ENCODE data around the gene MIOX. TPM values are rescaled to one million over a fixed set of nuclear protein-coding genes. Genes with fewer than 3 reads are reported as not detected.

Gene MIOX
- total RNA-seq, 1 donor from 2014 or later: not detected

DNA sequence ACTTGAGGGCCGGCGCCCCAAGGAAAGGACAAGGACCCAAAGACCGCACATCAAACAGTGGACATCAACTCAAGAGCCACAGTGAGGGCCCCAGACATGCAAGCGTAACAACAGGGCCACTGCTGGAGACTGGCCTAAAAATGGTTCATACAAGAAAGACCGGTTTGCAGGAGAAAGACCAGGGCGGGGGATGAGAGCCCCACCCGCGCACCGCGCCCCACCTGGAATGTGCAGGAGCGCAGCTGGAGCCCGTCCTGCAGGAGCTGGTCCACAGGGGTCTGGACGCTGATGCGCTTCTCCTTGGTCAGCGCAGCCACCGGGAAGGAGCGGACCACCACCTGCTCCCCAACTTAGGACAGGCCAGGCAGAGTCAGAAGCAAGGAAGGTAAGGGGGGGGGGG lies 25.7 kb upstream of the MIOX start:
- no peak for DNase-seq (ENCODE audit: low spot score)
- TF ChIP-seq, protein P1, sequence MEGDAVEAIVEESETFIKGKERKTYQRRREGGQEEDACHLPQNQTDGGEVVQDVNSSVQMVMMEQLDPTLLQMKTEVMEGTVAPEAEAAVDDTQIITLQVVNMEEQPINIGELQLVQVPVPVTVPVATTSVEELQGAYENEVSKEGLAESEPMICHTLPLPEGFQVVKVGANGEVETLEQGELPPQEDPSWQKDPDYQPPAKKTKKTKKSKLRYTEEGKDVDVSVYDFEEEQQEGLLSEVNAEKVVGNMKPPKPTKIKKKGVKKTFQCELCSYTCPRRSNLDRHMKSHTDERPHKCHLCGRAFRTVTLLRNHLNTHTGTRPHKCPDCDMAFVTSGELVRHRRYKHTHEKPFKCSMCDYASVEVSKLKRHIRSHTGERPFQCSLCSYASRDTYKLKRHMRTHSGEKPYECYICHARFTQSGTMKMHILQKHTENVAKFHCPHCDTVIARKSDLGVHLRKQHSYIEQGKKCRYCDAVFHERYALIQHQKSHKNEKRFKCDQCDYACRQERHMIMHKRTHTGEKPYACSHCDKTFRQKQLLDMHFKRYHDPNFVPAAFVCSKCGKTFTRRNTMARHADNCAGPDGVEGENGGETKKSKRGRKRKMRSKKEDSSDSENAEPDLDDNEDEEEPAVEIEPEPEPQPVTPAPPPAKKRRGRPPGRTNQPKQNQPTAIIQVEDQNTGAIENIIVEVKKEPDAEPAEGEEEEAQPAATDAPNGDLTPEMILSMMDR (IDR thresholded peaks at IDR 0.05; ENCODE audit: unreplicated experiment): no peak
- H3K4me3 Mint-ChIP-seq (ENCODE audit: unreplicated experiment): no peak overlapping the region
- H3K27me3 Mint-ChIP-seq (ENCODE audit: unreplicated experiment): peaks cover 3% of the 10 kb centered on the region
- H3K9me3 Mint-ChIP-seq (ENCODE audit: unreplicated experiment): no peaks in the 10 kb centered on the region
- H3K27ac Mint-ChIP-seq (ENCODE audit: unreplicated experiment): no peak overlapping the region
- H3K4me1 Mint-ChIP-seq (ENCODE audit: unreplicated experiment): peaks cover 3% of the 10 kb centered on the region
- H3K36me3 Mint-ChIP-seq (ENCODE audit: low read depth, unreplicated experiment): peaks cover 31% of the 10 kb centered on the region

DNA sequence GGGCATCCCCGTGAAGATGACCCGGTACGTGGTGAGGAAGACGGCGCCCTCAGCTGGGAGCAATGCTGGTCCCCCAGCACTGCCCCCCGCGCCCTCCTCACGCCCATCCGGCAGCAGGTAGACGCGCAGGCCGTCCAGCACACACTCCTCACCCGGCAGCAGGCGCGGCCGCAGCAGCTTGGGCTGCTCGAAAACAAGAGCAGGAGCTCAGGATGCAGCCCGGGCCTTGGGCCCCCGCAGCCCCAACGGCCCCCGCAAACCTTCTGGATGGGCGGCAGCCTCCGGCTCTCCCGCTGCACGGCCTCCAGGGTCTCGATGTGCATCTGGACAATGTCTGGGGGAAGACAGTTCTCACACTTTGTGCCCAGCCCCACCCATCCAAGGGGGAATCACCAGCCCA lies 25.1 kb upstream of the MIOX start:
- Mint-ChIP-seq H3K4me1 (ENCODE audit: unreplicated experiment) (peaks cover 3% of the 10 kb centered on the region), H3K27me3 (ENCODE audit: unreplicated experiment) (peaks cover 3% of the 10 kb centered on the region), H3K27ac (ENCODE audit: unreplicated experiment) (no peak overlapping the region), H3K9me3 (ENCODE audit: unreplicated experiment) (no peaks in the 10 kb centered on the region), H3K4me3 (ENCODE audit: unreplicated experiment) (no peak overlapping the region), H3K36me3 (ENCODE audit: low read depth, unreplicated experiment) (peaks cover 31% of the 10 kb centered on the region)
- TF ChIP-seq, protein P1 (IDR thresholded peaks at IDR 0.05; ENCODE audit: unreplicated experiment): no peak
- DNase-seq (ENCODE audit: low spot score): no peak

DNA sequence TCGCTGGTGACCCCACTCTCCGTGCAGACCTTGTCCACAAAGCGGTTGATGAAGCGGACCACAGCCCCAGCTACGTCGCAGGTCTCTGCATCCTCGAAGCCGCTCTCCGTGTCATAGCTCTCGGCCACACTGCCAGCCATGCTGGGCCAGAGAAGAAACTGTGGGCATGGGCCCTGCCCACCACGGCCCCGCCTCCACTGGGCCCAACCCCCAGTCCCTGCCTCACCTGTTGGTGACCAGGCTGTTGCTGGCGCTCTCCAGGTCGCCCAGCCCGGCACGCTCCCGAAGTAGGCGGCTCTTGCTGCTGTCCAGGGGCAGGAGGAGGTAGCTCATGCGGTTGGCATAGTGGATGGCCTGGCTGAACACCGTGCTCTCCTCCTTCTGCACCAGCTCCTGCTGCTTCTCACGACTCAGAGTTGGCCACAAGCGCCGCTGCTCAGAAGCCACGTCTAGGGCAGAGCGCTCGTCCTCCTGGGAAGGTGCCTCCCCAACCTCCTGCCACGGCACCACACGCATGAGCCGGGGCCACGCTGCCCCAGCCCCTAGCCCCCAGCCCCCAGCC lies 24.6 kb upstream of the MIOX start:
- H3K4me1 Mint-ChIP-seq (ENCODE audit: unreplicated experiment): peaks cover 6% of the 10 kb centered on the region
- peaks cover 36% of the 10 kb centered on the region for H3K36me3 Mint-ChIP-seq (ENCODE audit: low read depth, unreplicated experiment)
- TF ChIP-seq, protein P1 (IDR thresholded peaks at IDR 0.05; ENCODE audit: unreplicated experiment): no peak
- H3K9me3 Mint-ChIP-seq (ENCODE audit: unreplicated experiment): no peaks in the 10 kb centered on the region
- no peak overlapping the region for H3K4me3 Mint-ChIP-seq (ENCODE audit: unreplicated experiment)
- peaks cover 4% of the 10 kb centered on the region for H3K27me3 Mint-ChIP-seq (ENCODE audit: unreplicated experiment)
- no peak for DNase-seq (ENCODE audit: low spot score)
- no peak overlapping the region for H3K27ac Mint-ChIP-seq (ENCODE audit: unreplicated experiment)

DNA sequence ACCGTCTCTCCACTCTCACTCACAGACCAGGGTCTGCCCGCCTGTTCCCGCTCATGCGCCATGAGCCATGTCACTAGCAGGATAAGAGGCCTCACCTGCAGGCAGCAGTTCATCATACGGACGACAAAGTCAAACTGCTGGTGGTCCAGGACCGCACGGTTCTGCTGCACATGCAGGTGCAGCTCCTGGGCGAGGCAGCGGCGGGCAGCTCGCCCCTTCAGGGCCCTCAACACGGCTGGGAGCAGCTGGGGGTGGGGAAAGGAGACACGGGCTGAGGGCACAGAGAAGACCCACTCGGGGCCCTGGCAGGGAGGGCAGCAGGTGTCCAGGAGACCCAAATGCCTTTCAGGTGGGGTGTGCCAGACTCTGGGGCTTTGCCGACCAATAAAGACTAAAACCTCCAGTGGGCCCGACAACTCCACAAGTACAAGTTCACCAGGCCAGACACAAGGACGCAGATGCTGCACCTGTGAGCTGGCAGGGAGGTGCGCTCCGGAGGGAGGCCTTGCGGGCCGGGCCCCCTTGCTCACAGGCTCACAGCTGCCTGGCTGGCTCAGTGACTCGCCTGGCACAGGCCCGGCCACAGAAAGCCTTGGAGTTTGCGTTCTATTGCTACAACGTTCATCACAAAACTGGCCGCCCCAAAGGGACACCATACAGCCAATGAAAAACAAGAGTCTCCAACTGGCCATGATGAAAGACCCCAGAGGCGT lies 23.3 kb upstream of the MIOX start:
- Mint-ChIP-seq H3K9me3 (ENCODE audit: unreplicated experiment) (no peaks in the 10 kb centered on the region), H3K36me3 (ENCODE audit: low read depth, unreplicated experiment) (peaks cover 31% of the 10 kb centered on the region), H3K27me3 (ENCODE audit: unreplicated experiment) (peaks cover 4% of the 10 kb centered on the region), H3K27ac (ENCODE audit: unreplicated experiment) (no peak overlapping the region), H3K4me3 (ENCODE audit: unreplicated experiment) (peak overlapping the region; percentile 59), H3K4me1 (ENCODE audit: unreplicated experiment) (peaks cover 3% of the 10 kb centered on the region)
- TF ChIP-seq, protein P1 (IDR thresholded peaks at IDR 0.05; ENCODE audit: unreplicated experiment): no peak
- DNase-seq (ENCODE audit: low spot score): no peak

DNA sequence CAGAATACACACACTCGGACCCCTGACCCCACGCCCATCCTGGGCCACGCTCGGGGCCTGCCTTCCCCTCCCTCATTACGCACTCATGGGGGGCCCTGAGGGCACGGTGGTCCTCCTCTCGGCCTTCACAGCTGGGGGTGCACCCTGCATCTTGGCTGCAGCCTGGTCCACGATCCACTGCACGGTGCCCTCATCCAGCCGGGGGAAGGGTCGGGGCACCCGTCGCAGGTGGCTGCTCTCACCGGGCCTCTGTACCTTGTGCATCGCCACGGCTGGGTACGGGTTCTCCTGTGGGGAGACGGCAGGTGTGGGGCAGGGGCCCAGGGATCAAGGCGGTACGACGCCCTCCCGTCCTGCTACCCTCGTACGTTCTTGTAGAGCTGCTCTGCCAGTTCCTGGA lies 22.2 kb upstream of the MIOX start:
- Mint-ChIP-seq H3K9me3 (ENCODE audit: unreplicated experiment) (no peaks in the 10 kb centered on the region), H3K4me1 (ENCODE audit: unreplicated experiment) (peaks cover 3% of the 10 kb centered on the region), H3K27ac (ENCODE audit: unreplicated experiment) (no peak overlapping the region), H3K27me3 (ENCODE audit: unreplicated experiment) (peaks cover 4% of the 10 kb centered on the region), H3K36me3 (ENCODE audit: low read depth, unreplicated experiment) (peaks cover 26% of the 10 kb centered on the region), H3K4me3 (ENCODE audit: unreplicated experiment) (no peak overlapping the region)
- TF ChIP-seq, protein P1 (IDR thresholded peaks at IDR 0.05; ENCODE audit: unreplicated experiment): no peak
- DNase-seq (ENCODE audit: low spot score): no peak

Data from endothelial cell (in vitro differentiated cells).